ENCODE data around the gene LLCFC1.

Gene LLCFC1

GRCh38 chr7:142939226-142939910 is at the start of gene LLCFC1:
TSS of gene LLCFC1 (plus strand) at chr7:142939484. CDS start at chr7:142939622, 138 bp downstream.
- Histone ChIP-seq H3K27me3 (replicated peaks; ENCODE audit: insufficient read depth, low read length) (no peaks in the 10 kb centered on the region), H3K9me2 (replicated peaks; ENCODE audit: insufficient read depth, low read length) (no peaks in the 10 kb centered on the region), H3F3A (ENCODE audit: insufficient read depth, low read length) (no peaks in the 10 kb centered on the region), H3K27ac (ENCODE audit: low read length) (no peak within 1 kb of the TSS), H3K79me2 (ENCODE audit: low read length) (no peaks in the 10 kb centered on the region), H2AFZ (ENCODE audit: low read length) (no peak within 1 kb of the TSS), H4K20me1 (ENCODE audit: insufficient read depth, low read length) (no peaks in the 10 kb centered on the region), H3K4me1 (ENCODE audit: low read length) (no peaks in the 10 kb centered on the region), H3K9ac (ENCODE audit: low read length) (no peak within 1 kb of the TSS), H3K36me3 (replicated peaks; ENCODE audit: insufficient read depth, low read length) (no peaks in the 10 kb centered on the region), H3K4me2 (ENCODE audit: low read depth, low read length) (no peak within 1 kb of the TSS), H3K9me3 (replicated peaks; ENCODE audit: insufficient read depth, low read length) (no peaks in the 10 kb centered on the region), H3K4me3 (ENCODE audit: low read length) (no peak within 1 kb of the TSS)
- no peak for DNase-seq
- TF ChIP-seq EZH2phosphoT487 (IDR thresholded peaks at IDR 0.05; ENCODE audit: low read length) = no peak
- TF ChIP-seq, protein P1, sequence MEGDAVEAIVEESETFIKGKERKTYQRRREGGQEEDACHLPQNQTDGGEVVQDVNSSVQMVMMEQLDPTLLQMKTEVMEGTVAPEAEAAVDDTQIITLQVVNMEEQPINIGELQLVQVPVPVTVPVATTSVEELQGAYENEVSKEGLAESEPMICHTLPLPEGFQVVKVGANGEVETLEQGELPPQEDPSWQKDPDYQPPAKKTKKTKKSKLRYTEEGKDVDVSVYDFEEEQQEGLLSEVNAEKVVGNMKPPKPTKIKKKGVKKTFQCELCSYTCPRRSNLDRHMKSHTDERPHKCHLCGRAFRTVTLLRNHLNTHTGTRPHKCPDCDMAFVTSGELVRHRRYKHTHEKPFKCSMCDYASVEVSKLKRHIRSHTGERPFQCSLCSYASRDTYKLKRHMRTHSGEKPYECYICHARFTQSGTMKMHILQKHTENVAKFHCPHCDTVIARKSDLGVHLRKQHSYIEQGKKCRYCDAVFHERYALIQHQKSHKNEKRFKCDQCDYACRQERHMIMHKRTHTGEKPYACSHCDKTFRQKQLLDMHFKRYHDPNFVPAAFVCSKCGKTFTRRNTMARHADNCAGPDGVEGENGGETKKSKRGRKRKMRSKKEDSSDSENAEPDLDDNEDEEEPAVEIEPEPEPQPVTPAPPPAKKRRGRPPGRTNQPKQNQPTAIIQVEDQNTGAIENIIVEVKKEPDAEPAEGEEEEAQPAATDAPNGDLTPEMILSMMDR (IDR thresholded peaks at IDR 0.05; ENCODE audit: low read length) = peak; percentile 47

DNA sequence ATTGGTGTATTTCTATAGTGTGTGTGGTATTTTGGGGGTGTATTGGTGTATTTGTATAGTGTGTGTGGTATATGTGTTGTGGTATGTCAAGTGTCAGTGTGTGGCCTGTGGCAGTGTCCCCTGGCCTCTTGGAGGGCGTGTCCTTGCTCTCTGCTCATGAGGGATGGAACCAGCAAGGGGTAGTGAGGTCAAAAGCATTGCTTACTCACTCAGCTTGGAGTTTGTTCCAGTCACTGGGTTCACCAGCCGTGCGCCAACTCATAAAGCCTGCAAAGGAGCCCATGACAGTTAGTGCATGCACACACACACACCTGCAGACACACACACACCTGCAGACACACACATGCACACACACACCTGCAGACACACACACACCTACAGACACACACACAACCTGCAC is 49.5 kb upstream of the LLCFC1 start:
- Histone ChIP-seq H3K79me2 (ENCODE audit: low read length) (no peaks in the 10 kb centered on the region), H4K20me1 (ENCODE audit: insufficient read depth, low read length) (no peaks in the 10 kb centered on the region), H3K9me3 (replicated peaks; ENCODE audit: insufficient read depth, low read length) (no peaks in the 10 kb centered on the region), H3K9ac (ENCODE audit: low read length) (no peak overlapping the region), H3K36me3 (replicated peaks; ENCODE audit: insufficient read depth, low read length) (no peaks in the 10 kb centered on the region), H3K9me2 (replicated peaks; ENCODE audit: insufficient read depth, low read length) (no peaks in the 10 kb centered on the region), H3K27me3 (replicated peaks; ENCODE audit: insufficient read depth, low read length) (no peaks in the 10 kb centered on the region), H3F3A (ENCODE audit: insufficient read depth, low read length) (no peaks in the 10 kb centered on the region), H3K4me3 (ENCODE audit: low read length) (no peak overlapping the region), H2AFZ (ENCODE audit: low read length) (no peak overlapping the region), H3K27ac (ENCODE audit: low read length) (no peak overlapping the region), H3K4me1 (ENCODE audit: low read length) (no peaks in the 10 kb centered on the region), H3K4me2 (ENCODE audit: low read depth, low read length) (no peak overlapping the region)
- no peak for DNase-seq
- TF ChIP-seq EZH2 (optimal IDR thresholded peaks at IDR 0.05; ENCODE audit: low read depth, low read length) (no peak), EZH2phosphoT487 (IDR thresholded peaks at IDR 0.05; ENCODE audit: low read length) (no peak)
- TF ChIP-seq, protein P1 (IDR thresholded peaks at IDR 0.05; ENCODE audit: low read length) = no peak

GRCh38 chr7:142890874-142891485 is 48.3 kb upstream of the LLCFC1 start:
- no peak for DNase-seq
- H3K79me2 ChIP-seq (ENCODE audit: low read length) = no peaks in the 10 kb centered on the region
- no peaks in the 10 kb centered on the region for H3F3A ChIP-seq (ENCODE audit: insufficient read depth, low read length)
- no peak overlapping the region for H3K4me3 ChIP-seq (ENCODE audit: low read length)
- H3K27me3 ChIP-seq (replicated peaks; ENCODE audit: insufficient read depth, low read length) = no peaks in the 10 kb centered on the region
- no peaks in the 10 kb centered on the region for H3K4me1 ChIP-seq (ENCODE audit: low read length)
- no peaks in the 10 kb centered on the region for H4K20me1 ChIP-seq (ENCODE audit: insufficient read depth, low read length)
- no peak overlapping the region for H2AFZ ChIP-seq (ENCODE audit: low read length)
- no peaks in the 10 kb centered on the region for H3K36me3 ChIP-seq (replicated peaks; ENCODE audit: insufficient read depth, low read length)
- no peaks in the 10 kb centered on the region for H3K9me2 ChIP-seq (replicated peaks; ENCODE audit: insufficient read depth, low read length)
- no peak overlapping the region for H3K27ac ChIP-seq (ENCODE audit: low read length)
- no peak for TF ChIP-seq EZH2 (optimal IDR thresholded peaks at IDR 0.05; ENCODE audit: low read depth, low read length)
- no peak for TF ChIP-seq EZH2phosphoT487 (IDR thresholded peaks at IDR 0.05; ENCODE audit: low read length)
- TF ChIP-seq, protein P1 (IDR thresholded peaks at IDR 0.05; ENCODE audit: low read length) = no peak
- no peak overlapping the region for H3K9ac ChIP-seq (ENCODE audit: low read length)
- H3K4me2 ChIP-seq (ENCODE audit: low read depth, low read length) = no peak overlapping the region
- no peaks in the 10 kb centered on the region for H3K9me3 ChIP-seq (replicated peaks; ENCODE audit: insufficient read depth, low read length)

All from MM.1S (cell line).